Measurements from ENCODE around the gene IL16. TPM values are rescaled to one million over a fixed set of nuclear protein-coding genes. Genes with fewer than 3 reads are reported as not detected.
A peak's percentile ranks its signal among the peaks of the same experiment; 100 is the strongest.

The IL16 gene
- total and polyA plus RNA-seq, 11 donors: 1.2 to 21.6 (median 3.7) TPM

DNA sequence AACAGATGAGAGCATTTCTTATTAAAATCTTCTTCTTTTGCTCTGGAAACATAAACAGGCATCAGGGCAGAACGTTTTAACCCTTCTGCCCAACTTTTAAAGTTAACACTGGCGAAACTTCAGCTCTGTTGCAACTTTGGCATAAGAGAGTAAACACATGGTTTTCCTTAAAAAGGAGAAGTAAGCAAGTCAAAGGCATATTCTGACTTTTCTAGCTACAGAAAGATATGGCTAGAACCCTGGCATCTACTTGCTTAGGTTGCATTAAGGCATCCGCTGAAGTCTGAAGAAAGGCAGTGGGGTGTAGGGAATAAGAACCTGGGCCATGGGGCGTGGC is 13.3 kb upstream of the IL16 start:
- H3K27ac ChIP-seq: peak overlapping the region in 11 of 12 donors; percentile 9 to 78 (median 44)
- no peak for ATAC-seq
- H3K4me3 ChIP-seq: peak overlapping the region in 9 of 12 donors; percentile 23 to 61 (median 42)
- H3K4me1 ChIP-seq: peaks cover 0 to 16% (median 0%) of the 10 kb centered on the region in 12 donors
- H3K27me3 ChIP-seq: peaks cover 0 to 12% (median 0%) of the 10 kb centered on the region in 9 donors
- 74 to 82% (median 78%) methylated on average over 4 of the region's 4 CpGs for WGBS, 4 donors
- intact Hi-C loops (cut with DNase I): loop anchor here in 2 of 10 donors (5.0 to 10.0 kb wide), 3 partner anchors 44 to 141 kb away; partner anchors contain the start of genes CFAP161 (in 1 of the 2) and STARD5 (in 1 of the 2)
- H3K9me3 ChIP-seq: peaks cover 0 to 5% (median 0%) of the 10 kb centered on the region in 12 donors
- H3K36me3 ChIP-seq: no peaks in the 10 kb centered on the region
- TF ChIP-seq, protein P1, sequence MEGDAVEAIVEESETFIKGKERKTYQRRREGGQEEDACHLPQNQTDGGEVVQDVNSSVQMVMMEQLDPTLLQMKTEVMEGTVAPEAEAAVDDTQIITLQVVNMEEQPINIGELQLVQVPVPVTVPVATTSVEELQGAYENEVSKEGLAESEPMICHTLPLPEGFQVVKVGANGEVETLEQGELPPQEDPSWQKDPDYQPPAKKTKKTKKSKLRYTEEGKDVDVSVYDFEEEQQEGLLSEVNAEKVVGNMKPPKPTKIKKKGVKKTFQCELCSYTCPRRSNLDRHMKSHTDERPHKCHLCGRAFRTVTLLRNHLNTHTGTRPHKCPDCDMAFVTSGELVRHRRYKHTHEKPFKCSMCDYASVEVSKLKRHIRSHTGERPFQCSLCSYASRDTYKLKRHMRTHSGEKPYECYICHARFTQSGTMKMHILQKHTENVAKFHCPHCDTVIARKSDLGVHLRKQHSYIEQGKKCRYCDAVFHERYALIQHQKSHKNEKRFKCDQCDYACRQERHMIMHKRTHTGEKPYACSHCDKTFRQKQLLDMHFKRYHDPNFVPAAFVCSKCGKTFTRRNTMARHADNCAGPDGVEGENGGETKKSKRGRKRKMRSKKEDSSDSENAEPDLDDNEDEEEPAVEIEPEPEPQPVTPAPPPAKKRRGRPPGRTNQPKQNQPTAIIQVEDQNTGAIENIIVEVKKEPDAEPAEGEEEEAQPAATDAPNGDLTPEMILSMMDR (IDR thresholded peaks at IDR 0.05): no peak
- TF ChIP-seq POLR2A (IDR thresholded peaks at IDR 0.05): no peak
- no peak for DNase-seq

GRCh38 chr15:81184188-81184587 is 12.5 kb upstream of the IL16 start:
- WGBS, 4 donors: 76 to 89% (median 81%) methylated on average over 4 to 5 of the region's 5 CpGs
- H3K4me1 ChIP-seq: peaks cover 0 to 16% (median 0%) of the 10 kb centered on the region in 12 donors
- ATAC-seq (peak in 3 of 4 donors; percentile 14 to 79 (median 65)), DNase-seq (peak in 1 of 5 donors; percentile 43)
- TF ChIP-seq POLR2A (IDR thresholded peaks at IDR 0.05): no peak
- TF ChIP-seq, protein P1 (IDR thresholded peaks at IDR 0.05): no peak
- H3K27me3 ChIP-seq: peaks cover 0 to 12% (median 0%) of the 10 kb centered on the region in 9 donors
- peak overlapping the region in 6 of 12 donors; percentile 31 to 78 (median 64) for H3K27ac ChIP-seq
- intact Hi-C loops (cut with DNase I): loop anchor here in 2 of 10 donors (5.0 to 10.0 kb wide), 3 partner anchors 43 to 141 kb away; partner anchors contain the start of genes CFAP161 (in 1 of the 2) and STARD5 (in 1 of the 2)
- no peaks in the 10 kb centered on the region for H3K36me3 ChIP-seq
- H3K9me3 ChIP-seq: peaks cover 0 to 5% (median 0%) of the 10 kb centered on the region in 12 donors
- H3K4me3 ChIP-seq: peak overlapping the region in 2 of 12 donors; percentile 50 to 61

- peak overlapping the region in 1 of 12 donors; percentile 11 for H3K27ac ChIP-seq
- peaks cover 0 to 20% (median 0%) of the 10 kb centered on the region in 12 donors for H3K4me1 ChIP-seq
- no peaks in the 10 kb centered on the region for H3K36me3 ChIP-seq
- H3K27me3 ChIP-seq: peaks cover 0 to 12% (median 0%) of the 10 kb centered on the region in 9 donors
- no peak overlapping the region for H3K4me3 ChIP-seq
- intact Hi-C loops (cut with DNase I): loop anchor here in 1 of 10 donors (10.0 kb wide), 2 partner anchors 51 to 139 kb away; partner anchors contain the start of genes CFAP161 and STARD5
- 81 to 86% (median 83%) methylated on average over 5 of the region's 5 CpGs for WGBS, 4 donors
- no peak for DNase-seq
- TF ChIP-seq POLR2A (IDR thresholded peaks at IDR 0.05): no peak
- TF ChIP-seq, protein P1 (IDR thresholded peaks at IDR 0.05): no peak
- H3K9me3 ChIP-seq: no peaks in the 10 kb centered on the region
- no peak for ATAC-seq
Measured at GRCh38 chr15:81185631-81186295, 10.9 kb upstream of the IL16 start.

DNA sequence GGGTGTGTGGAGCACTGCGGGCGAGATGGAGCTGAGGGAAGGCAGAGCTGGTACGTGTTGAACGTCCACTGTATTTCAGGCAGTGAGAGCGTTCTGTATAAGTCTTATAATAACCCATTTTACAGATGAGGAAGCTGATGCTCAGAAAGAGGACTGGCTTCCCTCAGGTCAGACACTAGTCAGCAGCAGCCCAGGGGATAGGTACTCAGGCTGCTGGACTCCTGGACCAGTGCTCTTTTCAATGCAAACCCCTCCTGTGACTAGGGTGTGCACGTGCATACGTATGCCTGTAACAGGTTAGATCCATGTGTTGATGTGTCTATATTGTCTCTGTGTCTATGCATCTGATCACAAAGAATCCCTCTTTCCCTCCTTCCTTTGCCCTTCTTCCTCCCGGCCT is 8.3 kb upstream of the IL16 start:
- intact Hi-C loops (cut with DNase I): loop anchor here in 1 of 10 donors (10.0 kb wide), 2 partner anchors 54 to 136 kb away; partner anchors contain the start of genes CFAP161 and STARD5
- Histone ChIP-seq H3K27me3 (peaks cover 0 to 6% (median 0%) of the 10 kb centered on the region in 9 donors), H3K36me3 (no peaks in the 10 kb centered on the region), H3K4me3 (no peak overlapping the region), H3K9me3 (no peaks in the 10 kb centered on the region), H3K4me1 (peaks cover 0 to 13% (median 0%) of the 10 kb centered on the region in 12 donors), H3K27ac (peak overlapping the region in 1 of 12 donors; percentile 20)
- 88 to 94% (median 92%) methylated on average over 8 of the region's 8 CpGs for WGBS, 4 donors
- TF ChIP-seq POLR2A (IDR thresholded peaks at IDR 0.05): no peak
- TF ChIP-seq, protein P1 (IDR thresholded peaks at IDR 0.05): no peak
- ATAC-seq: no peak
- DNase-seq: no peak
